Epithelial cell of proximal tubule (primary cell): Measurements from ENCODE around the gene GNAZ. TPM values are rescaled to one million over a fixed set of nuclear protein-coding genes. Genes with fewer than 3 reads are reported as not detected.

Experiments
- DNase-seq: peaks from one replicate; pipeline ENCODE4 v3.0.0-alpha.2; 2011; ENCODE audit warnings: low read depth
- H3K4me3 ChIP-seq: 2 replicates; pipeline ENCODE4 v1.5.1; 2011; ENCODE audit warnings: low read depth, mild to moderate bottlenecking, low read length
- CTCF ChIP-seq: conservative IDR thresholded peaks from 2 replicates; pipeline ENCODE4 v1.5.1; 2012; ENCODE audit warnings: low read depth, mild to moderate bottlenecking, low read length
- total RNA-seq: library from RNA; depleted of rRNA; stranded (reverse); fragments of >200 nt; gene quantifications from 2 replicates; pipeline ENCODE4 v1.2.3, GENCODE V29; 2015

The GNAZ gene
- total RNA-seq, 1 donor from 2014 or later: 10.3 TPM

- TF ChIP-seq CTCF: no peak
- no peak overlapping the region for H3K4me3 ChIP-seq
- no peak for DNase-seq
These were observed 80.4 kb downstream of the GNAZ start for GRCh38 chr22:23150762-23151161.

- no peak for DNase-seq
- TF ChIP-seq CTCF: no peak
- H3K4me3 ChIP-seq: no peak overlapping the region
These were observed 81.5 kb downstream of the GNAZ start for GRCh38 chr22:23151827-23152226.

GRCh38 chr22:23152238-23153114 is 82.2 kb downstream of the GNAZ start:
- no peak for TF ChIP-seq CTCF
- no peak for DNase-seq
- no peak overlapping the region for H3K4me3 ChIP-seq

GRCh38 chr22:23153994-23154393 is 83.7 kb downstream of the GNAZ start:
- no peak for TF ChIP-seq CTCF
- no peak for DNase-seq
- H3K4me3 ChIP-seq: no peak overlapping the region

GRCh38 chr22:23154461-23154860 is 84.1 kb downstream of the GNAZ start:
- no peak for TF ChIP-seq CTCF
- no peak overlapping the region for H3K4me3 ChIP-seq
- DNase-seq: no peak

GRCh38 chr22:23155143-23155542 is 84.8 kb downstream of the GNAZ start:
- TF ChIP-seq CTCF: no peak
- no peak overlapping the region for H3K4me3 ChIP-seq
- DNase-seq: no peak

- DNase-seq: no peak
- TF ChIP-seq CTCF: no peak
- no peak overlapping the region for H3K4me3 ChIP-seq
These were observed 85.5 kb downstream of the GNAZ start for GRCh38 chr22:23155831-23156230.
